Uterus (tissue), 4 donors: ENCODE measurements around the gene CCDC85B. TPM values are rescaled to one million over a fixed set of nuclear protein-coding genes. Genes with fewer than 3 reads are reported as not detected.

Experiments
- DNase-seq, 2 donors: peaks; one replicate each; pipeline ENCODE4 v3.0.0-alpha.2; 2019 to 2020
- H3K27ac ChIP-seq, 2 donors: fragments of 200-600 bp; sonication (generic); 1 replicate in 1 of 2; 2 replicates in 1 of 2; pipeline ENCODE4 v1.5.1; 2016 to 2018
- H3K27me3 ChIP-seq, 2 donors: fragments of 200-600 bp; sonication (generic); one replicate each; pipeline ENCODE4 v1.5.1; 2018 to 2019; ENCODE audit warnings: control low read depth in 1 of 2
- H3K36me3 ChIP-seq, 2 donors: fragments of 200-600 bp; sonication (generic); one replicate each; pipeline ENCODE4 v1.5.1; 2019; ENCODE audit warnings: control low read depth in 1 of 2
- H3K4me1 ChIP-seq, 2 donors: fragments of 200-600 bp; sonication (generic); one replicate each; pipeline ENCODE4 v1.5.1; 2018 to 2019; ENCODE audit warnings: control low read depth in 1 of 2
- H3K4me3 ChIP-seq, 2 donors: fragments of 200-600 bp; sonication (generic); 1 replicate in 1 of 2; 2 replicates in 1 of 2; pipeline ENCODE4 v1.5.1; 2018 to 2019; ENCODE audit warnings: mild to moderate bottlenecking in 1 of 2
- H3K9me3 ChIP-seq, 2 donors: fragments of 200-600 bp; sonication (generic); one replicate each; pipeline ENCODE4 v1.5.1; 2019; ENCODE audit warnings: control low read depth in 1 of 2
- CTCF ChIP-seq, 4 experiments: fragments of 200-600 bp in 2 of 4; fragments of 450-650 bp in 2 of 4; sonication (generic) in 2 of 4; IDR thresholded peaks; one replicate each; pipeline ENCODE4 v1.5.1; 2016 to 2019; ENCODE audit warnings: antibody characterized with exemption in 4 of 4, mild to moderate bottlenecking in 2 of 4, moderate library complexity in 1 of 4
- POLR2A ChIP-seq, 2 donors: fragments of 450-650 bp; IDR thresholded peaks; one replicate each; pipeline ENCODE4 v1.6.1; 2016; ENCODE audit warnings: antibody characterized with exemption in 2 of 2, mild to moderate bottlenecking in 1 of 2, moderate library complexity in 1 of 2
- intact Hi-C: fragments of 100-400 bp; cut with DNase I; formaldehyde crosslinking; loops from one replicate; pipeline ENCODE4 v1.15.1; 2023; ENCODE audit warnings: low total_unique reads
- total RNA-seq, 4 donors: library from RNA; depleted of rRNA in 3 of 4; stranded (reverse); fragments of >200 nt in 3 of 4; gene quantifications; one replicate each; pipeline versions ENCODE4 v1.1.0 to v1.2.4, GENCODE V29; 2014 to 2023
- donor health status: DM: yes; HTN: yes; CAD: no.

The CCDC85B gene
- total RNA-seq, 4 donors from 2014 or later: 22.3 to 141 (median 54.5) TPM

DNA sequence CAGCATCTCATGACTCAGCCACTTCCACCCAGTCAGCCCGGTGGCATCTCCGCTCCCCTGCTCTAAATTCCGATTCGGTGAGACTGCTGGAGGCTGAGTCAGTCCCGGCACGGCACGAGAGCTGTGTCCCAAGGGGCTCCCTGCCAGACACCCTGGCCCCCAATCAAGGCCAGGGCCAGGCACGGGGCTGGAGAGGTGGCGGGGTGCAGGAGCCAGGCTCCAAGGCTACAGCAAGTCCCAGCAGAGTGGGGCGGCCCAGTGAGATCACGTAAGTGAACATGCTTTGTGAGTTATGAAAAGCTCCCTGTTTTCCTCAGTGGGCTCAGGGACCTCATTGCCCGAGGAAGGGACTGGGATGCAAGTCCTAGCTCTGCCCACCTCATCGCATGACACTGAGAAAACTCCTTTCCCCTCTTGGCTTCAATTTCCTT is 25.4 kb downstream of the CCDC85B start:
- peaks cover 21 to 35% of the 10 kb centered on the region in 2 donors for H3K4me1 ChIP-seq
- no peak for TF ChIP-seq CTCF (IDR thresholded peaks at IDR 0.05)
- TF ChIP-seq POLR2A (IDR thresholded peaks at IDR 0.05): peak; percentile 27 to 48
- peak; percentile 89 to 94 for DNase-seq
- no peaks in the 10 kb centered on the region for H3K9me3 ChIP-seq
- no peaks in the 10 kb centered on the region for H3K27me3 ChIP-seq
- H3K27ac ChIP-seq: peak overlapping the region; percentile 94 to 97
- intact Hi-C loops: no loop called here
- H3K4me3 ChIP-seq: peak overlapping the region in 1 of 2 donors; percentile 2
- H3K36me3 ChIP-seq: no peaks in the 10 kb centered on the region

GRCh38 chr11:65916391-65916790 is 25.9 kb downstream of the CCDC85B start:
- Histone ChIP-seq H3K27ac (peak overlapping the region; percentile 94 to 97), H3K4me1 (peaks cover 23 to 39% of the 10 kb centered on the region in 2 donors), H3K9me3 (no peaks in the 10 kb centered on the region), H3K4me3 (no peak overlapping the region), H3K27me3 (no peaks in the 10 kb centered on the region), H3K36me3 (no peaks in the 10 kb centered on the region)
- DNase-seq: no peak
- intact Hi-C loops: no loop called here
- no peak for TF ChIP-seq CTCF (IDR thresholded peaks at IDR 0.05)
- no peak for TF ChIP-seq POLR2A (IDR thresholded peaks at IDR 0.05)

GRCh38 chr11:65917077-65917433 is 26.6 kb downstream of the CCDC85B start:
- no peak for DNase-seq
- intact Hi-C loops: no loop called here
- H3K9me3 ChIP-seq: no peaks in the 10 kb centered on the region
- peak overlapping the region; percentile 94 to 97 for H3K27ac ChIP-seq
- TF ChIP-seq POLR2A (IDR thresholded peaks at IDR 0.05): no peak
- no peak for TF ChIP-seq CTCF (IDR thresholded peaks at IDR 0.05)
- no peak overlapping the region for H3K4me3 ChIP-seq
- no peaks in the 10 kb centered on the region for H3K27me3 ChIP-seq
- H3K36me3 ChIP-seq: no peaks in the 10 kb centered on the region
- H3K4me1 ChIP-seq: peaks cover 23 to 39% of the 10 kb centered on the region in 2 donors

GRCh38 chr11:65917434-65918210 is 27.1 kb downstream of the CCDC85B start:
- Histone ChIP-seq H3K36me3 (no peaks in the 10 kb centered on the region), H3K27ac (peak overlapping the region; percentile 94 to 97), H3K9me3 (no peaks in the 10 kb centered on the region), H3K4me1 (peaks cover 23 to 39% of the 10 kb centered on the region in 2 donors), H3K4me3 (peak overlapping the region; percentile 90 to 98), H3K27me3 (no peaks in the 10 kb centered on the region)
- TF ChIP-seq POLR2A (IDR thresholded peaks at IDR 0.05) (no peak), CTCF (IDR thresholded peaks at IDR 0.05) (no peak)
- intact Hi-C loops: no loop called here
- peak; percentile 34 to 39 for DNase-seq
